K562 (cell line): ENCODE data around the gene ODAD2. TPM values are rescaled to one million over a fixed set of nuclear protein-coding genes. Genes with fewer than 3 reads are reported as not detected.

Source experiments
- ATAC-seq: fragments of 200-7000 bp; cut with Tn5 transposase; 3 replicates; pipeline ENCODE4 v1.9.1; 2020; ENCODE audit warnings: moderate library complexity
- BruUV-seq: library from RNA; stranded (reverse); fragments of 400-500 nt; replicated peaks from 2 replicates; lab custom pipeline; 2021; lab: Mats Ljungman, UMichigan
- CTCF ChIA-PET: fragments of 300-600 bp; formaldehyde crosslinking; extraction: SDS; loops from one replicate; lab custom pipeline; 2021; ENCODE audit warnings: low intra/inter-chr PET ratio; lab: Yijun Ruan, JAX
- POLR2A ChIA-PET: fragments of 300-600, 350-650 bp; sonication (Branson Sonifier 250); formaldehyde crosslinking; extraction: SDS; loops from one replicate; lab custom pipeline; 2021; ENCODE audit warnings: antibody characterized with exemption, inconsistent platforms; lab: Yijun Ruan, JAX
- DNase-seq, 4 experiments: peaks; one replicate each; pipeline versions ENCODE4 v3.0.0 to v3.0.0-alpha.2; 2011 to 2018; ENCODE audit warnings: low spot score in 3 of 4, mixed read lengths in 3 of 4; ENCODE audit errors: extremely low read depth in 1 of 4
- FAIRE-seq: peaks from 2 replicates; lab custom pipeline; 2011; peaks lifted over from hg19 to GRCh38; lab: Jason Lieb, UNC
- H2AFZ ChIP-seq: 2 replicates; pipeline ENCODE4 v1.6.0; 2011; ENCODE audit warnings: low read depth, low read length, control low read depth, inconsistent platforms
- H3K27ac ChIP-seq: fragments of 200-600 bp; 3 replicates; pipeline ENCODE4 v1.8.0; 2011; ENCODE audit warnings: low read depth, mild to moderate bottlenecking, control low read depth, inconsistent platforms, low read length, moderate library complexity, mixed read lengths; ENCODE audit errors: extremely low read depth
- H3K27me3 ChIP-seq, 2 experiments: fragments of 300-600 bp in 1 of 2; 2 replicates in 1 of 2; 3 replicates in 1 of 2; pipeline versions ENCODE4 v1.6.0 to v1.8.0; 2011; ENCODE audit warnings: inconsistent platforms in 2 of 2, low read length in 2 of 2, mild to moderate bottlenecking in 1 of 2, mixed read lengths in 1 of 2, moderate library complexity in 1 of 2; ENCODE audit not compliant: control insufficient read depth in 2 of 2, insufficient read depth in 2 of 2
- H3K36me3 ChIP-seq: fragments of 300-600 bp; 3 replicates; pipeline ENCODE4 v1.8.0; 2011; ENCODE audit warnings: mild to moderate bottlenecking, low read length, inconsistent platforms; ENCODE audit not compliant: control insufficient read depth, insufficient read depth
- H3K4me1 ChIP-seq, 2 experiments: fragments of 200-600 bp in 1 of 2; replicated peaks in 1 of 2; 2 replicates in 1 of 2; 3 replicates in 1 of 2; pipeline versions ENCODE4 v1.5.1 to v1.8.0; 2011; ENCODE audit warnings: inconsistent platforms in 2 of 2, low read length in 2 of 2, mild to moderate bottlenecking in 1 of 2, mixed read lengths in 1 of 2, moderate library complexity in 1 of 2; ENCODE audit not compliant: control insufficient read depth in 2 of 2, insufficient read depth in 2 of 2
- H3K4me2 ChIP-seq: 2 replicates; pipeline ENCODE4 v1.6.1; 2011; ENCODE audit warnings: low read length, control low read depth, inconsistent platforms, mixed read lengths; ENCODE audit not compliant: insufficient read depth
- H3K4me3 ChIP-seq: fragments of 200-600 bp; sonication (generic), shearing (Covaris generic); 2 replicates; pipeline ENCODE4 v1.5.1; 2016; ENCODE audit warnings: control low read depth, inconsistent platforms
- H3K79me2 ChIP-seq: fragments of 200-600 bp; 3 replicates; pipeline ENCODE4 v1.8.0; 2011; ENCODE audit warnings: low read length, inconsistent platforms; ENCODE audit not compliant: control insufficient read depth, insufficient read depth
- H3K9ac ChIP-seq, 2 experiments: 2 replicates each; pipeline versions ENCODE4 v1.6.0 to v1.6.1; 2011; ENCODE audit warnings: low read depth in 2 of 2, low read length in 2 of 2, control low read depth in 1 of 2, inconsistent platforms in 1 of 2, mild to moderate bottlenecking in 1 of 2, mixed read lengths in 1 of 2; ENCODE audit not compliant: insufficient read depth in 1 of 2
- H3K9me1 ChIP-seq: one replicate; pipeline ENCODE4 v1.6.0; 2011; ENCODE audit warnings: inconsistent platforms, mild to moderate bottlenecking, low read length, moderate library complexity; ENCODE audit not compliant: control insufficient read depth, insufficient read depth
- H3K9me3 ChIP-seq: replicated peaks from 2 replicates; pipeline ENCODE4 v1.5.1; 2011; ENCODE audit warnings: low read depth, low read length, inconsistent platforms; ENCODE audit not compliant: control insufficient read depth, insufficient read depth
- H4K20me1 ChIP-seq: replicated peaks from 2 replicates; pipeline ENCODE4 v1.6.1; 2011; ENCODE audit warnings: low read length, inconsistent platforms, mixed read lengths; ENCODE audit not compliant: control insufficient read depth, insufficient read depth
- CTBP1 ChIP-seq: fragments of 450-650 bp; IDR thresholded peaks from 2 replicates; pipeline ENCODE4 v1.6.1; 2016; ENCODE audit warnings: borderline replicate concordance
- CUX1 ChIP-seq: fragments of 200-800 bp; sonication (Bioruptor generic); IDR thresholded peaks from 2 replicates; pipeline ENCODE4 v1.6.1; 2016; ENCODE audit warnings: missing genetic modification characterization, missing compliant biosample characterization
- HNRNPL ChIP-seq: fragments of 200-400 bp; formaldehyde crosslinking; IDR thresholded peaks from 2 replicates; pipeline ENCODE4 v1.6.1; 2017; ENCODE audit warnings: low read depth, mild to moderate bottlenecking, low read length
- KLF10 ChIP-seq: fragments of 250-450 bp; sonication (Bioruptor Pico); IDR thresholded peaks from 2 replicates; pipeline ENCODE4 v1.6.1; 2021; ENCODE audit warnings: matching md5 sums
- PHTF2 ChIP-seq: fragments of 250-450 bp; sonication (Bioruptor Pico); IDR thresholded peaks from 2 replicates; pipeline ENCODE4 v1.5.0; 2021; ENCODE audit warnings: mild to moderate bottlenecking
- RB1 ChIP-seq: fragments of 450-650 bp; IDR thresholded peaks from 2 replicates; pipeline ENCODE4 v1.6.1; 2017; ENCODE audit warnings: low read depth, mild to moderate bottlenecking
- SP2 ChIP-seq: IDR thresholded peaks from 2 replicates; pipeline ENCODE4 v1.6.1; 2011; ENCODE audit warnings: mild to moderate bottlenecking, low read depth, low read length, moderate library complexity; ENCODE audit not compliant: poor library complexity, severe bottlenecking; ENCODE audit errors: extremely low read depth
- TEAD2 ChIP-seq: fragments of 450-650 bp; IDR thresholded peaks from 2 replicates; pipeline ENCODE4 v1.6.1; 2016; ENCODE audit warnings: missing genetic modification characterization, control low read depth, missing compliant biosample characterization
- TOE1 ChIP-seq, 2 experiments: fragments of 450-650 bp in 1 of 2; sonication (generic) in 1 of 2; formaldehyde crosslinking in 1 of 2; IDR thresholded peaks; 2 replicates each; pipeline versions ENCODE4 v1.7.1 to v1.8.0; 2016 to 2022; ENCODE audit warnings: borderline replicate concordance in 2 of 2, mild to moderate bottlenecking in 2 of 2, antibody characterized with exemption in 1 of 2, inconsistent platforms in 1 of 2, low read depth in 1 of 2, missing genetic modification reagents in 1 of 2, moderate library complexity in 1 of 2
- ZMIZ1 ChIP-seq, 2 experiments: fragments of 150-350 bp in 1 of 2; IDR thresholded peaks; 2 replicates each; pipeline ENCODE4 v1.6.1; 2012 to 2016; ENCODE audit warnings: low read depth in 2 of 2, low read length in 2 of 2, mild to moderate bottlenecking in 1 of 2, moderate library complexity in 1 of 2
- ZNF740 ChIP-seq, 3 experiments: fragments of 200-800 bp in 1 of 3; sonication (Bioruptor generic) in 1 of 3; sonication (generic) in 1 of 3; formaldehyde crosslinking in 1 of 3; IDR thresholded peaks; 2 replicates each; pipeline versions ENCODE4 v1.6.1 to v1.8.0; 2016 to 2022; ENCODE audit warnings: mild to moderate bottlenecking in 2 of 3, missing compliant biosample characterization in 2 of 3, missing genetic modification characterization in 2 of 3, missing genetic modification reagents in 1 of 3
- ZNF778 ChIP-seq: fragments of 450-650 bp; formaldehyde crosslinking; IDR thresholded peaks from 2 replicates; pipeline ENCODE4 v1.4.0; 2020; ENCODE audit warnings: mild to moderate bottlenecking, moderate library complexity
- WGBS: fragments of 100-300 bp; shearing (Covaris generic); methylation state at CpG from one replicate; pipeline ENCODE4 v1.1.6; 2016; ENCODE audit warnings: low coverage, mixed read lengths; ENCODE audit not compliant: insufficient coverage; ENCODE audit errors: missing lambda C conversion rate; 5-methylcytosine and 5-hydroxymethylcytosine counted together
- in situ Hi-C: fragments of 300-500 bp; cut with MboI; formaldehyde crosslinking; loops from 4 replicates; pipeline ENCODE4 v1.15.0; 2018; ENCODE audit warnings: inconsistent platforms, mixed read lengths
- intact Hi-C: fragments of 100-400 bp; cut with micrococcal nuclease; formaldehyde crosslinking; loops from 2 replicates; pipeline ENCODE4 v1.14.2; 2022
- polyA plus RNA-seq, 8 experiments: library from polyadenylated mRNA; depleted of rRNA in 4 of 8; stranded (reverse) in 5 of 8; unstranded in 3 of 8; fragments of >200 nt; fragmentation: Nextera tagmentation in 2 of 8; fragmentation: Illumina TruSeq in 1 of 8; extraction: Ambion mirVana in 2 of 8; extraction: Trizol in 1 of 8; gene quantifications; 2 replicates each; pipeline versions ENCODE4 v1.2.1 to v1.2.3, GENCODE V29; 2011 to 2014; ENCODE audit warnings: inconsistent platforms in 1 of 8, missing spikeins in 1 of 8
- total RNA-seq, 7 experiments: library from RNA; depleted of rRNA in 6 of 7; stranded (reverse); fragments of >200 nt in 6 of 7; fragmentation: Illumina TruSeq in 2 of 7; extraction: Trizol in 2 of 7; gene quantifications; 2 replicates each; pipeline versions ENCODE4 v1.2.1 to v1.2.3, GENCODE V29; 2011 to 2021; ENCODE audit warnings: low replicate concordance in 1 of 7

Gene ODAD2
- total and polyA plus RNA-seq, 9 of the 15 experiments (the other 6 are each of a cell fraction or from before 2014, with no cell fraction given) = not detected

DNA sequence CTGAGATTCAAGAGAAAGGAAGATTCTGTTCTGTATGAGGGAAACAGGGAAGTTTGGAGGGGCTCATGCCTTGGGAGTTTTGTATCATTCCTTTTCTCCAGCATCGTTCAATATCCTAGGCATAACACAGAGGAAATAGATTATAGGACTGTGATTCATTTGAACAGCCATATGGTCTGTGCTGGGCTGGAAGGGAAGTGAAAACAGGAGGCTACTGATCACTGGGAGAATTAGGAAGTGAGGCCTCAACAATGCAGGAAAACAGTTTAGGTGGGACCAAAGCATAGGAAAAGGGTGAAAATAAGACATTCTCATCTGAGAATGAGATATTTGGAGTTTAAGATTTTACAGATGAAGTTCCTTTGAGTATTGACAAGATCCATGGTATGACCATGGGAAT is 182.6 kb downstream of the ODAD2 start:
- Histone ChIP-seq H3K9me3 (no peaks in the 10 kb centered on the region), H3K27me3 (no peaks in the 10 kb centered on the region), H2AFZ (no peak overlapping the region), H3K79me2 (no peaks in the 10 kb centered on the region), H4K20me1 (no peaks in the 10 kb centered on the region), H3K36me3 (no peaks in the 10 kb centered on the region), H3K9ac (no peak overlapping the region), H3K4me3 (no peak overlapping the region), H3K27ac (no peak overlapping the region), H3K9me1 (no peaks in the 10 kb centered on the region), H3K4me2 (no peak overlapping the region), H3K4me1 (no peaks in the 10 kb centered on the region)
- intact Hi-C loops (no loop called here), in situ Hi-C loops (no loop called here)
- BruUV-seq = no TSS peak
- ChIA-PET POLR2A (interaction anchor here (1.2 kb wide), 1 partner anchor 11 kb away, joined by 4 read pairs; no protein-coding TSS in a partner anchor), CTCF (no interaction called here)
- ATAC-seq (no peak), DNase-seq (no peak), FAIRE-seq (no peak)
- 0% methylated on average over 1 of the region's 1 CpG for WGBS
- TF ChIP-seq ZNF778 (CRISPR knock-in tag) (no peak), KLF10 (CRISPR knock-in tag) (no peak), ZNF740 (CRISPR knock-in tag; IDR thresholded peaks at IDR 0.05) (no peak), ZNF740 (tag; IDR thresholded peaks at IDR 0.05) (no peak), RB1 (no peak), CTBP1 (no peak), HNRNPL (no peak), ZMIZ1 (IDR thresholded peaks at IDR 0.05; ENCODE audit: low read depth in 2 of 2, low read length in 2 of 2) (no peak), PHTF2 (CRISPR knock-in tag) (no peak), TOE1 (IDR thresholded peaks at IDR 0.05; ENCODE audit: borderline replicate concordance) (no peak), TOE1 (CRISPR knock-in tag; IDR thresholded peaks at IDR 0.05; ENCODE audit: borderline replicate concordance, low read depth) (no peak), TEAD2 (no peak), SP2 (no peak), CUX1 (no peak)
